NCI-H510A treated with DMSO at 0.1 percent for 48 hours (cell line): Measurements from ENCODE around the gene ACSM6.
"Not testable (repeated sequence)": the region's sequence is repeated elsewhere in the genome, so short reads cannot be mapped to it uniquely, and the experiment has no call there.

Source experiments
- DNase-seq: peaks from one replicate; lab custom pipeline; 2025; lab: John Stamatoyannopoulos, UW

The ACSM6 gene

GRCh38 chr10:95217476-95217875 lies 23.4 kb downstream of the ACSM6 start:
- DNase-seq: no peak

- DNase-seq: no peak
Observed at GRCh38 chr10:95220539-95220938, 26.5 kb downstream of the ACSM6 start.

GRCh38 chr10:95221124-95221523 lies 27.1 kb downstream of the ACSM6 start:
- no peak for DNase-seq

- no peak for DNase-seq
Observed at GRCh38 chr10:95225136-95225535, 31.1 kb downstream of the ACSM6 start.

- not testable (repeated sequence) for DNase-seq
Observed at GRCh38 chr10:95228934-95229723, 35.1 kb downstream of the ACSM6 start.

- no peak for DNase-seq
Observed at GRCh38 chr10:95229724-95230627, 35.9 kb downstream of the ACSM6 start.

- DNase-seq: not testable (repeated sequence)
Observed at GRCh38 chr10:95230677-95231586, 36.9 kb downstream of the ACSM6 start.

- no peak for DNase-seq
Observed at GRCh38 chr10:95233377-95234034, 39.5 kb downstream of the ACSM6 start.

- no peak for DNase-seq
Observed at GRCh38 chr10:95234951-95235350, 40.9 kb downstream of the ACSM6 start.

- DNase-seq: no peak
Observed at GRCh38 chr10:95235676-95236067, 41.6 kb downstream of the ACSM6 start.

GRCh38 chr10:95236068-95236903 lies 42.2 kb downstream of the ACSM6 start:
- no peak for DNase-seq

- DNase-seq: peak; percentile 58
Observed at GRCh38 chr10:95237376-95238170, 43.5 kb downstream of the ACSM6 start.

- not testable (repeated sequence) for DNase-seq
Observed at GRCh38 chr10:95240096-95240495, 46.1 kb downstream of the ACSM6 start.

GRCh38 chr10:95240811-95241210 lies 46.8 kb downstream of the ACSM6 start:
- DNase-seq: no peak

GRCh38 chr10:95241533-95241932 lies 47.5 kb downstream of the ACSM6 start:
- peak; percentile 79 for DNase-seq

- peak; percentile 62 for DNase-seq
Observed at GRCh38 chr10:95242581-95243317, 48.7 kb downstream of the ACSM6 start.

- DNase-seq: no peak
Observed at GRCh38 chr10:95243318-95243617, 49.2 kb downstream of the ACSM6 start.

GRCh38 chr10:95244152-95244551 lies 50.1 kb downstream of the ACSM6 start:
- no peak for DNase-seq

GRCh38 chr10:95245425-95246055 lies 51.5 kb downstream of the ACSM6 start:
- no peak for DNase-seq
